H1 (cell line): ENCODE measurements around the gene SHISAL1. TPM values are rescaled to one million over a fixed set of nuclear protein-coding genes. Genes with fewer than 3 reads are reported as not detected.

ENCODE experiments used
- CTCF ChIA-PET: fragments of 300-600 bp; sonication (Branson Sonifier 250); formaldehyde crosslinking; loops from one replicate; lab custom pipeline; 2021; ENCODE audit not compliant: partially characterized antibody; lab: Charles Lee
- POLR2A ChIA-PET: fragments of 300-600 bp; sonication (Branson Sonifier 250); formaldehyde crosslinking; loops from one replicate; lab custom pipeline; 2021; ENCODE audit warnings: inconsistent platforms; ENCODE audit not compliant: partially characterized antibody; lab: Charles Lee
- DNase-seq, 2 experiments: peaks; one replicate each; pipeline versions ENCODE4 v3.0.0 to v3.0.0-alpha.2; 2010 to 2022; ENCODE audit warnings: low spot score in 2 of 2, low read depth in 1 of 2, mixed read lengths in 1 of 2
- FAIRE-seq: peaks from 2 replicates; lab custom pipeline; 2011; peaks lifted over from hg19 to GRCh38; lab: Jason Lieb, UNC
- H2AFZ ChIP-seq: 2 replicates; pipeline ENCODE4 v1.8.1; 2012; ENCODE audit warnings: low read length, inconsistent platforms
- H2AK5ac ChIP-seq: 2 replicates; pipeline ENCODE4 v1.6.1; 2013; ENCODE audit warnings: low read depth, low read length
- H2BK120ac ChIP-seq: replicated peaks from 2 replicates; pipeline ENCODE3; 2013; ENCODE audit warnings: low read depth, low read length, inconsistent platforms
- H2BK12ac ChIP-seq: 2 replicates; pipeline ENCODE4 v1.6.1; 2013; ENCODE audit warnings: low read depth, low read length
- H2BK15ac ChIP-seq: 2 replicates; pipeline ENCODE4 v1.6.1; 2013; ENCODE audit warnings: low read length
- H2BK20ac ChIP-seq: 2 replicates; pipeline ENCODE4 v1.6.1; 2013; ENCODE audit warnings: low read length
- H2BK5ac ChIP-seq: 2 replicates; pipeline ENCODE4 v1.6.1; 2013; ENCODE audit warnings: low read depth, low read length
- H3K14ac ChIP-seq: 2 replicates; pipeline ENCODE4 v1.6.1; 2013; ENCODE audit warnings: inconsistent platforms; ENCODE audit not compliant: insufficient read length
- H3K18ac ChIP-seq: 2 replicates; pipeline ENCODE4 v1.6.1; 2013; ENCODE audit warnings: low read length; ENCODE audit errors: extremely low read depth
- H3K23ac ChIP-seq: 2 replicates; pipeline ENCODE4 v1.6.1; 2013; ENCODE audit warnings: inconsistent platforms; ENCODE audit not compliant: insufficient read length
- H3K23me2 ChIP-seq: 2 replicates; pipeline ENCODE4 v1.6.1; 2013; ENCODE audit warnings: low read depth, low read length
- H3K27ac ChIP-seq: 2 replicates; pipeline ENCODE4 v1.6.1; 2011; ENCODE audit warnings: low read depth, low read length, inconsistent platforms
- H3K27me3 ChIP-seq, 4 experiments: replicated peaks in 1 of 4; 1 replicate in 1 of 4; 2 replicates in 3 of 4; pipeline versions ENCODE4 v1.6.1 to v1.8.1; 2011 to 2013; ENCODE audit warnings: low read length in 3 of 4, mild to moderate bottlenecking in 3 of 4, inconsistent platforms in 2 of 4, mixed read lengths in 2 of 4, moderate library complexity in 1 of 4; ENCODE audit not compliant: control insufficient read depth in 3 of 4, insufficient read depth in 3 of 4; ENCODE audit errors: extremely low read depth in 1 of 4
- H3K36me3 ChIP-seq, 4 experiments: 2 replicates each; pipeline versions ENCODE4 v1.6.1 to v1.8.1; 2011 to 2013; ENCODE audit warnings: mild to moderate bottlenecking in 4 of 4, low read length in 3 of 4, moderate library complexity in 2 of 4, control low read depth in 1 of 4, inconsistent platforms in 1 of 4; ENCODE audit not compliant: insufficient read depth in 4 of 4, control insufficient read depth in 2 of 4
- H3K4ac ChIP-seq: replicated peaks from 2 replicates; pipeline ENCODE3; 2013; ENCODE audit warnings: low read length, low read depth, mixed read lengths, inconsistent platforms; ENCODE audit not compliant: insufficient read length
- H3K4me1 ChIP-seq, 4 experiments: replicated peaks in 1 of 4; 1 replicate in 1 of 4; 2 replicates in 3 of 4; pipeline versions ENCODE4 v1.6.1 to v1.8.1; 2011 to 2013; ENCODE audit warnings: low read length in 3 of 4, inconsistent platforms in 2 of 4, mixed read lengths in 1 of 4; ENCODE audit not compliant: insufficient read depth in 4 of 4, control insufficient read depth in 3 of 4
- H3K4me2 ChIP-seq, 2 experiments: 2 replicates each; pipeline versions ENCODE4 v1.6.1 to v1.8.1; 2011 to 2013; ENCODE audit warnings: low read depth in 2 of 2, low read length in 2 of 2, control low read depth in 1 of 2, inconsistent platforms in 1 of 2, mild to moderate bottlenecking in 1 of 2; ENCODE audit not compliant: insufficient read depth in 1 of 2
- H3K4me3 ChIP-seq, 4 experiments: fragments of 200-600, 300-600 bp in 1 of 4; sonication (generic), shearing (Covaris generic), sonication (Bioruptor Twin) in 1 of 4; 2 replicates each; pipeline versions ENCODE4 v1.5.1 to v1.8.1; 2011 to 2016; ENCODE audit warnings: low read length in 4 of 4, low read depth in 3 of 4, control low read depth in 2 of 4, inconsistent platforms in 2 of 4, mild to moderate bottlenecking in 2 of 4, mixed read lengths in 1 of 4, moderate library complexity in 1 of 4; ENCODE audit not compliant: insufficient read depth in 2 of 4; ENCODE audit errors: extremely low read depth in 1 of 4
- H3K56ac ChIP-seq: replicated peaks from 2 replicates; pipeline ENCODE3; 2013; ENCODE audit warnings: low read depth, mild to moderate bottlenecking, mixed read lengths, low read length, inconsistent platforms; ENCODE audit not compliant: insufficient read length
- H3K79me1 ChIP-seq: 2 replicates; pipeline ENCODE4 v1.6.1; 2013; ENCODE audit warnings: low read depth, low read length, control low read depth
- H3K79me2 ChIP-seq, 2 experiments: 2 replicates each; pipeline versions ENCODE4 v1.6.1 to v1.8.1; 2012 to 2013; ENCODE audit warnings: low read length in 2 of 2, mild to moderate bottlenecking in 2 of 2, inconsistent platforms in 1 of 2; ENCODE audit not compliant: insufficient read depth in 2 of 2, control insufficient read depth in 1 of 2
- H3K9ac ChIP-seq, 4 experiments: replicated peaks in 1 of 4; 1 replicate in 1 of 4; 2 replicates in 3 of 4; pipeline versions ENCODE4 v1.6.1 to v1.8.1; 2011 to 2013; ENCODE audit warnings: low read depth in 3 of 4, low read length in 3 of 4, control low read depth in 2 of 4, mild to moderate bottlenecking in 2 of 4, moderate library complexity in 2 of 4, inconsistent platforms in 1 of 4; ENCODE audit errors: extremely low read depth in 1 of 4
- H3K9me3 ChIP-seq, 2 experiments: 2 replicates each; pipeline versions ENCODE4 v1.6.1 to v1.8.1; 2012 to 2013; ENCODE audit warnings: mild to moderate bottlenecking in 2 of 2, moderate library complexity in 2 of 2, control low read depth in 1 of 2, inconsistent platforms in 1 of 2, low read depth in 1 of 2, low read length in 1 of 2, mixed read lengths in 1 of 2; ENCODE audit not compliant: insufficient read depth in 2 of 2
- H4K20me1 ChIP-seq, 2 experiments: replicated peaks in 1 of 2; 2 replicates each; pipeline versions ENCODE3 to v1.8.1; 2011 to 2013; ENCODE audit warnings: inconsistent platforms in 2 of 2, low read length in 2 of 2, mild to moderate bottlenecking in 1 of 2; ENCODE audit not compliant: insufficient read depth in 2 of 2, control insufficient read depth in 1 of 2
- H4K5ac ChIP-seq: 2 replicates; pipeline ENCODE4 v1.6.1; 2013; ENCODE audit warnings: low read length, low read depth, mixed read lengths, inconsistent platforms; ENCODE audit not compliant: insufficient read length
- H4K8ac ChIP-seq: 2 replicates; pipeline ENCODE4 v1.8.0; 2013; ENCODE audit warnings: mild to moderate bottlenecking, moderate library complexity, low read length, inconsistent platforms; ENCODE audit not compliant: insufficient read depth; ENCODE audit errors: extremely low read depth
- H4K91ac ChIP-seq: replicated peaks from 2 replicates; pipeline ENCODE3; 2013; ENCODE audit warnings: low read length, mixed read lengths, inconsistent platforms; ENCODE audit not compliant: insufficient read length
- ASH2L ChIP-seq: fragments of 200-600, 300-600 bp; sonication (generic); IDR thresholded peaks from one replicate; pipeline ENCODE4 v1.7.1; 2017; ENCODE audit warnings: low read length
- CHD2 ChIP-seq: IDR thresholded peaks from 2 replicates; pipeline ENCODE4 v1.6.1; 2012; ENCODE audit warnings: low read length, improper control_type of control experiment
- WGBS, 2 experiments: shearing (Covaris generic) in 1 of 2; methylation state at CpG; one replicate each; pipeline versions ENCODE4 v1.1.6 to v1.1.7; 2013 to 2015; ENCODE audit warnings: low lambda C conversion rate in 2 of 2, mixed read lengths in 2 of 2, inconsistent platforms in 1 of 2, low coverage in 1 of 2, missing lambda C conversion rate in 1 of 2; ENCODE audit not compliant: insufficient replicate concordance in 2 of 2, insufficient coverage in 1 of 2, insufficient read length in 1 of 2; ENCODE audit errors: extremely low coverage in 1 of 2, missing lambda C conversion rate in 1 of 2; 5-methylcytosine and 5-hydroxymethylcytosine counted together
- polyA plus RNA-seq, 7 experiments: library from polyadenylated mRNA; depleted of rRNA in 3 of 7; stranded (reverse) in 5 of 7; unstranded in 2 of 7; fragments of >200 nt in 5 of 7; fragments of 200-250 nt in 2 of 7; gene quantifications; 1 replicate in 5 of 7; 2 replicates in 1 of 7; 4 replicates in 1 of 7; pipeline versions ENCODE4 v1.2.1 to v1.2.3, GENCODE V29; 2011 to 2013; ENCODE audit warnings: missing spikeins in 2 of 7, mixed read lengths in 2 of 7
- total RNA-seq: library from RNA; stranded (reverse); fragmentation: NEBNext Ultra II Directional; extraction: Animal tissue kit (Norgen Biotek cat#: 25700); gene quantifications from 2 replicates; pipeline ENCODE4 v1.2.1, GENCODE V29; 2021

SHISAL1 gene
- total and polyA plus RNA-seq, 2 of the 8 experiments (the other 6 are each of a cell fraction or from before 2014, with no cell fraction given) = 3.7 to 5.8 TPM

DNA sequence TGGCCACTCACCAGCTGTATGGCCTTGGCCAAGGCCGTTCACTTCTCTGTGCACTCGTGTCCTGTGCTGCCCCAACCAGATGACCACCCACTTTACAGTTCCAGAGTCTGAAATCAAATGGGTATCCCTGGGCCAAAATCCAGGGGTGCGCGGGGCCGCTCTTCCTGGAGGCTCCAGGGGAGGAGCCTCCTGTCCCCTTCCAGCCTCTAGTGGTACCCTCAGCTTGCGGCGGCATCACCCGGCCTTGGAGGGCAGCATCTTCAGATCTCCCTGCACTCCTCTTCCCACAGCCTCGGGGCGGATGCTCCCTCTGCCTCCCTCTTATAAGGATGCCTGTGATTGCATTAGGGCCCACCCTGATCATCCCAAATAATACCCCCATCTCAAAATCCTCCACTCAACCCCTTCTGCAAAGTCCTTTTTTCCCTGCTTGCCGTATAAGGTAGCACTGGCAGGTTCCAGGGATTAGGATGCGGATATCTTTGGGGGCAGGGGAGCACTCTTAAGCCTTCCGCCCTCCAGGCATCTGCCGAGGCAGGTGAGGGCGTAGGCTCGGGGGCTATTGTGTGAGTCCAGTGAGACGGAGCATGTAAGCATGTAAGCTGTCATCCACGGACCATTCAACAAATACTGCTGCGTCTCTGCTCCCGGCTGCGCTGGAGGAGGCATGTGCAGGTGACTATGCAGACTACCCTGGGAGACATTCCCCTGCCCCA lies 24.4 kb upstream of the SHISAL1 start:
- H3K27me3 ChIP-seq = peaks cover 0 to 17% (median 8%) of the 10 kb centered on the region in 4 experiments; a peak in 6 of 7 replicates
- no peak overlapping the region for H4K8ac ChIP-seq
- no peak overlapping the region for H3K14ac ChIP-seq
- POLR2A ChIA-PET = interaction anchor here (0.6 to 1.2 kb wide), 2 partner anchors 8 to 10 kb away, joined by 3 read pairs; no protein-coding TSS in a partner anchor
- 0 out of 2 replicates have a peak overlapping the region, but pooled peaks have one; percentile 29 for H2BK15ac ChIP-seq
- H3K36me3 ChIP-seq = no peaks in the 10 kb centered on the region
- 73% methylated on average over 21 of the region's 21 CpGs; no CpG with 5 or more reads in 1 of the 2 experiments for WGBS, 2 experiments
- 0 out of 2 replicates have a peak overlapping the region, but pooled peaks have one; percentile 50 for H2BK12ac ChIP-seq
- no peak overlapping the region for H3K23ac ChIP-seq
- H3K4me1 ChIP-seq = peaks cover 4 to 34% (median 22%) of the 10 kb centered on the region in 4 experiments
- peak overlapping the region; percentile 24 to 53; a peak in 2 of 4 replicates for H3K4me2 ChIP-seq
- TF ChIP-seq CHD2 (no peak), ASH2L (peak; percentile 34)
- H3K27ac ChIP-seq = no peak overlapping the region
- FAIRE-seq (no peak), DNase-seq (no peak)
- no peak overlapping the region for H3K56ac ChIP-seq
- H2BK20ac ChIP-seq = 0 out of 2 replicates have a peak overlapping the region, but pooled peaks have one; percentile 61
- no peak overlapping the region for H3K4ac ChIP-seq
- H2BK120ac ChIP-seq = no peak overlapping the region
- no peak overlapping the region for H3K9ac ChIP-seq
- peak overlapping the region; percentile 78; the same call in 1 of the 2 replicates for H3K18ac ChIP-seq
- H2BK5ac ChIP-seq = peak overlapping the region; percentile 35; the same call in 1 of the 2 replicates
- H3K4me3 ChIP-seq = no peak overlapping the region; a peak in 1 of 8 replicates
- H2AFZ ChIP-seq = no peak overlapping the region
- no peak overlapping the region for H2AK5ac ChIP-seq
- no peaks in the 10 kb centered on the region; the same call in 1 of the 2 replicates for H3K79me1 ChIP-seq
- CTCF ChIA-PET = interaction anchor here (0.9 to 1.5 kb wide), 10 partner anchors 8 to 344 kb away, joined by 3 to 9 read pairs (median 4); no protein-coding TSS in a partner anchor
- peaks cover 0 to 15% of the 10 kb centered on the region in 2 experiments for H4K20me1 ChIP-seq
- no peaks in the 10 kb centered on the region for H3K79me2 ChIP-seq
- H3K23me2 ChIP-seq = peaks cover 25% of the 10 kb centered on the region
- H4K91ac ChIP-seq = no peak overlapping the region
- H3K9me3 ChIP-seq = no peaks in the 10 kb centered on the region
- H4K5ac ChIP-seq = no peak overlapping the region
